ENCODE data around the gene KLK3.

Gene KLK3

DNA sequence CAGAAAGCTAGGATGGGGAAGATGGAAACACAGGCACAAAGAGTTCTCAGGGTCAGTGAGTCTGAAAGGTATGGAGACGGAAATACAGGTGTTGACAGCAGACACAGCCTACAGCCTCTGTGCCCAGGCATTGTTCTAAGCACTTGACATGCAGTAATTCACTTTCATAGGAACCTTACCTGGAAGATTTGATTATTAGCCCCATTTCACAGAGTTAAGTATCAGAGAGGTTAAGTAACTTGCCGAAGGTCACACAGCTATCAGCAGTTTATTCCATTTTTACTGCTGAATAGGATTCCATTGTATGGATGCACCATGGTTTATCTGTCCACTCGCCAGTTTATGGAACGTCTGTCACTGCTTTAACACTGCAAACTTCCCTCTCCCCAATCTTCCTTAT is 43.3 kb downstream of the KLK3 start:
- DNase-seq (ENCODE audit: low spot score) = no peak

DNA sequence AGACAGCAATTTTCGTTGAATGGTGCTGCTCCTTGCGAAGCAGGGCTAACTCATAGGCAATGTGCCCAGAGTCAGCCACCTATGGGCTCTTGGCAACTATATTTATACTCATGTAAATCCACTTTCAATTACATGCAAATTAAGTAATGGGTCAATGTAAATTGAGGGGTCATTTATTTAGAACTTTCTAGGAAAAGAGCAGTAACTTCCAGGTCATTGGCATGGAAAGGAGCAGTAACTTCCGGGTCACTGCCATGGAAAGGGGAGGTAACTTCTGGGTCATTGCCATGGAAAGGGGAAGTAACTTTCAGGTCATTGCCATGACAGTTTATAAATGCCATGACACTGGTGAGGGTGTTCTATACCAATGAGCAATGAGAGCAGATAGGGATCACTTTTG is 44.9 kb downstream of the KLK3 start:
- DNase-seq (ENCODE audit: low spot score) = no peak

DNA sequence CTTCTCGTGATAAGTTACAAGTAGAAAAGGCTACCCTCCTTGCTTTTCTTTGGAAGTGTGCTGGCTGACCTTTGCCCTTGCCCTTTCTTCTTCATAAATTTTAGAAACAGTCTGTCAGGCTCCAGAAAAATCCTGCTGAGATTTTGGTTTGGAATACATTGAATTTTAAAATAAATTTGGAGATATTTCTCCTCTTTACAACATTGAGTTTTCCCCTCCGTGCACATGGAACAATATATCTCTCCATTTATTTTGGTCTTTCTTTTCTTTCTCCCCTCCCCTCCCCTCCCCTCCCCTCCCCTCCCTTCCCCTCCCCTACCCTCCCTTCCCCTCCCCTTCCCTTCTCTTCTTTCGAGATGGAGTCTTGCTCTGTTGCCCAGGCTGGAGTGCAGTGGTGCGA is 47.9 kb downstream of the KLK3 start:
- DNase-seq (ENCODE audit: low spot score) = no peak

DNA sequence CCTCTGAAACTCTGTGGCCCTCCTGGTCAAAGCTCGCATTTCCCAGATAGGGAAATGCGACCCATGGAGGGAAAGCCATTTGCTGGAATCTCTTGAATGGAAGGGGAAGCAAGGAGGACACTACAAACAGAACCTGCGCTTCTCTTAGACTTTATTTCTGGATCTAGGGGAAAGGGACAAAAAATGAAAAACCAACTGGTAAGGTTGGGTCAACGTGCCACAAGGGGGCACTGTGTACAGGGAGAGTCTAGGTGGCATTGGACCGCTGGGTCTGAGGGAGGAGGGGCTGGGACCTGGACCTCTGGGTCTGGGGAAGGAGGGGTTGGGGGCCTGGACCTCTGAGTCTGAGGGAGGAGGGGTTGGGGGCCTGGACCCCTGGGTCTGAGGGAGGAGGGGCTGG is 51.5 kb downstream of the KLK3 start:
- no peak for DNase-seq (ENCODE audit: low spot score)

DNA sequence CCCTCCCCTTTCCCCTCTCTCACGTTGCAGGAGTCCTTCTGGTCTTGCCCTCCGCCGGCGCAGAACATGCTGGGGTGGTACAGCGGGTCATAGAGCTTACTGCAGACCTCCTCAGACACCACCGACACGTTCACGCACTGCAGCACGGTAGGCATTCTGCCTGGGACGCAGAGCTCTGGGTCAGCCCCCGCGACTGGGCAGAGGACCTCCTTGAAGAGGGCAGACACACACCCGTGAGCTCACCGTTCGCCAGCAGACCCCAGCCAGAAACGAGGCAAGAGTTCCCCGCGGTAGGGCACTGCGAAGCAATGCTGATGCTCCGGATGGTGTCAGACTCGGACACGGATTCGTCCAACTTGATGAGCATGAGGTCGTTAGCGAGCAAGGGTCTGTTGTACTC is 53.6 kb downstream of the KLK3 start:
- no peak for DNase-seq (ENCODE audit: low spot score)

DNA sequence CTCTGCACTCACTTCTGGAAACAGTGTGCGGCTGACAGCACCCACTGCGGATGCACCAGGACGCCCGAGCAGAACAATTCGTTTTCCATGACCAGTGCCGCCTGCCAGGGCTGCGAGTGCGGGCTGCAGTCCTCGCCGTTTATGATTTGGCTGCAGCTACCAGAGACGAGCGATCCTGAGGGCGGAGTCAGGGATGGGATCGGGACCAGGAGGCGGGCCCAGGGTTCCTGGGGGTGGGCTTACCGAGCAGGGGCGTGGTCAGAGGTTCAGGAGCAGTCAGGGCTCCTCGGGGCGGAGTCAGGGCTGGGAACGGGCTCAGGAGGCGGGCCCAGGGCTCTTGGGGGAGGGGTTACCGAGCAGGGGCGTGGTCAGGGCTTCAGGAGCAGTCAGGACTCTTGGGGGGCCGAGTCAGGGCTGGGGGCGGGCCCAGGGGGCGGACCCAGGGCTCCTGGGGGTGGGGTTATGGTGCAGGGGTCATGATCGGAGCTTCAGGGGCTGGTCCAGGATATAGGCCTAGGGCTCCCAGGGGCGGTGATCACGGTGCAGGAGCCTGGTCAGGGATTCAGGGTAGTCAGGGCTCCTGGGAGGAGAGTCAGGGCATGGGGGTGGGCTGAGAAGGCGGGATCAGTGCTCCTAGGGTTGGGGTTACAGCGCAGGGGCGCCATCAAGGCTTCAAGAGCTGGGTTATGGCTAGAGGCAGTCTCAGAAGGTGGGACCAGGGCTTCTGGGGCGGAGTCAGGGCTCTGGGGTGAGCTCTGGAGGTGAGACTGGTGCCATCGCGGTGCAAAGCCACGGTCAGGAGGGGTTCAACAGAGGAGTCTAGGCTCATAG is 54.7 kb downstream of the KLK3 start:
- no peak for DNase-seq (ENCODE audit: low spot score)
